ENCODE measurements around the gene CNTNAP2.

Gene CNTNAP2

GRCh38 chr7:147803151-147803550 is 1686.5 kb downstream of the CNTNAP2 start:
- no peak overlapping the region for H3K4me3 ChIP-seq (replicated peaks; ENCODE audit: low read depth, low read length)
- DNase-seq (ENCODE audit: extremely low read depth, low read depth): no peak
- no peak for TF ChIP-seq CTCF (IDR thresholded peaks at IDR 0.05; ENCODE audit: low read depth, low read length, missing control alignments)

GRCh38 chr7:147803606-147804005 is 1687.0 kb downstream of the CNTNAP2 start:
- H3K4me3 ChIP-seq (replicated peaks; ENCODE audit: low read depth, low read length): no peak overlapping the region

GRCh38 chr7:147804032-147804431 is 1687.4 kb downstream of the CNTNAP2 start:
- no peak for DNase-seq (ENCODE audit: extremely low read depth, low read depth)
- no peak for TF ChIP-seq CTCF (IDR thresholded peaks at IDR 0.05; ENCODE audit: low read depth, low read length, missing control alignments)

More at GRCh38 chr7:147803606-147804005, 1687.0 kb downstream of the CNTNAP2 start:
- TF ChIP-seq CTCF (IDR thresholded peaks at IDR 0.05; ENCODE audit: low read depth, low read length, missing control alignments): no peak
- DNase-seq (ENCODE audit: extremely low read depth, low read depth): no peak

GRCh38 chr7:147805996-147806576 is 1689.5 kb downstream of the CNTNAP2 start:
- no peak for TF ChIP-seq CTCF (IDR thresholded peaks at IDR 0.05; ENCODE audit: low read depth, low read length, missing control alignments)
- no peak for DNase-seq (ENCODE audit: extremely low read depth, low read depth)
- H3K4me3 ChIP-seq (replicated peaks; ENCODE audit: low read depth, low read length): no peak overlapping the region

More at GRCh38 chr7:147804032-147804431, 1687.4 kb downstream of the CNTNAP2 start:
- H3K4me3 ChIP-seq (replicated peaks; ENCODE audit: low read depth, low read length): no peak overlapping the region

- no peak for TF ChIP-seq CTCF (IDR thresholded peaks at IDR 0.05; ENCODE audit: low read depth, low read length, missing control alignments)
- DNase-seq (ENCODE audit: extremely low read depth, low read depth): no peak
- no peak overlapping the region for H3K4me3 ChIP-seq (replicated peaks; ENCODE audit: low read depth, low read length)
Observed at GRCh38 chr7:147809786-147810185, 1693.2 kb downstream of the CNTNAP2 start.

- no peak overlapping the region for H3K4me3 ChIP-seq (replicated peaks; ENCODE audit: low read depth, low read length)
- no peak for TF ChIP-seq CTCF (IDR thresholded peaks at IDR 0.05; ENCODE audit: low read depth, low read length, missing control alignments)
- DNase-seq (ENCODE audit: extremely low read depth, low read depth): no peak
Observed at GRCh38 chr7:147810269-147810668, 1693.7 kb downstream of the CNTNAP2 start.

- TF ChIP-seq CTCF (IDR thresholded peaks at IDR 0.05; ENCODE audit: low read depth, low read length, missing control alignments): no peak
- H3K4me3 ChIP-seq (replicated peaks; ENCODE audit: low read depth, low read length): no peak overlapping the region
- no peak for DNase-seq (ENCODE audit: extremely low read depth, low read depth)
Observed at GRCh38 chr7:147811923-147812322, 1695.3 kb downstream of the CNTNAP2 start.
